Ramos (cell line): ENCODE data around the gene NMT1.

Experiments used
- in situ Hi-C: fragments of 300-500 bp; cut with MboI; formaldehyde crosslinking; loops from one replicate; pipeline ENCODE4 v1.14.3; 2022; ENCODE audit warnings: low sequenced_read_pairs; ENCODE audit not compliant: unreplicated experiment

NMT1 gene

GRCh38 chr17:45102856-45103255 lies 41.7 kb downstream of the NMT1 start:
- in situ Hi-C loops, result loop anchor here (10.0 kb wide), 1 partner anchor 328 kb away; no protein-coding TSS in a partner anchor

- in situ Hi-C loops, result loop anchor here (10.0 kb wide), 1 partner anchor 329 kb away; no protein-coding TSS in a partner anchor
These were observed 42.2 kb downstream of the NMT1 start for GRCh38 chr17:45103269-45103795.

DNA sequence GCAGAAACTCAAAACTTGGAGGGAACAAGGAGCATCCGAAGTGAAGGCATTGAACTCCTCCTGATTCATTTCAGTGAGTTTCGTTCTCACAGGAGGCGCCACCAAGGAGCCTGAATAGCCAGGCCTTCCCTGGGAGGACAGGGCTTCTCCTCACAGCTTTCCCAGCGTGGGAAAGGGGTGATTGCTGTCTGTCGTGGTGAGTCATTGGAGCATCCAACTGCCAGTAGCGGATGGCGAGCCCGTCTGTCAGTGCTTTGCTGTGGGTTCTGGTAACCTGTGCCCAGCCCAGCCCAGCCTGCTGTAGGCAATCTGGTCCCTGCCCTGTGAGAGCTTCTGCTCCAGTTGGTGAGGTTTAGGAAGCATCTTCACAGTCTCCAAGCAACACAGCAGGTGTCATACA lies 42.9 kb downstream of the NMT1 start:
- in situ Hi-C loops, result loop anchor here (10.0 kb wide), 1 partner anchor 329 kb away; no protein-coding TSS in a partner anchor

DNA sequence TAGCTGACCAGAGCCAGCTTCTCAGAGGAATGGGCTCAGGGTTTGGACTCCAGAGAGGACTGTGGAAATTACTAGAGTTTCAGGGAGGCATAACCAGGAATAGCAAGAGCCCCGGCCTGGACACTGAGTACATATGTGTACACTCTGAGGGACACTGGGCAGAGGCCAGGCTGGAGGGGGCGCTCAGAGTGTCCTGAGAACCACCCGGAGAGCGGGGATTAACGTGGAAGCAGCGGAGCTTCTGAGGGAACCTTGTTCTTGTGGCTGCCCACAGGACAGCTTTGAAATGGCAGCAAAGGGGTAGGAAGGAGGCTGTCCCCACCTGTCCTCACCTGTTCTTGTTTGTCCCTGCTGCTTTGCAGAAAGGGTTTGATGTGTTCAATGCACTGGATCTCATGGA lies 43.4 kb downstream of the NMT1 start:
- in situ Hi-C loops, result loop anchor here (10.0 kb wide), 1 partner anchor 330 kb away; no protein-coding TSS in a partner anchor

- in situ Hi-C loops, result loop anchor here (10.0 kb wide), 1 partner anchor 330 kb away; no protein-coding TSS in a partner anchor
These were observed 43.9 kb downstream of the NMT1 start for GRCh38 chr17:45104907-45105624.

- in situ Hi-C loops, result loop anchor here (10.0 kb wide), 1 partner anchor 331 kb away; no protein-coding TSS in a partner anchor
These were observed 45.0 kb downstream of the NMT1 start for GRCh38 chr17:45106096-45106495.

- in situ Hi-C loops, result loop anchor here (10.0 kb wide), 1 partner anchor 332 kb away; no protein-coding TSS in a partner anchor
These were observed 45.5 kb downstream of the NMT1 start for GRCh38 chr17:45106582-45106981.

- in situ Hi-C loops, result loop anchor here (10.0 kb wide), 1 partner anchor 333 kb away; no protein-coding TSS in a partner anchor
These were observed 46.3 kb downstream of the NMT1 start for GRCh38 chr17:45107293-45108010.

DNA sequence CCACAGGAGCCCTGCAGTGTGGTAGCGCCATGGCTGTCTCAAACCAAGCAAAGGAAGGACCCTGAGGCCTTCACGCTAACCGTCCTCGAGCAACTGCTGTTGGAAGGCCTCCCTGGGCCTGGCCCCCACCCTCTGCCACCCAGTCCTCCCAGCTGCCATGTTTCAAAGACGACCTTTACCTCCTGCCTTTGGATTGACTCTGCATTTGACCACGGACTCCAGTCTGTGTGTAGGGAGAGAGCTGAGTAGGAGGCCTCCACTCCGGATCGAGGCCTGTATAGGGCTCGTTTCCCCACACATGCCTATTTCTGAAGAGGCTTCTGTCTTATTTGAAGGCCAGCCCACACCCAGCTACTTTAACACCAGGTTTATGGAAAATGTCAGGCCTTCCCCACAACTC lies 46.9 kb downstream of the NMT1 start:
- in situ Hi-C loops, result loop anchor here (10.0 kb wide), 1 partner anchor 333 kb away; no protein-coding TSS in a partner anchor

GRCh38 chr17:45108595-45109521 lies 47.7 kb downstream of the NMT1 start:
- in situ Hi-C loops, result loop anchor here (10.0 kb wide), 1 partner anchor 334 kb away; no protein-coding TSS in a partner anchor

DNA sequence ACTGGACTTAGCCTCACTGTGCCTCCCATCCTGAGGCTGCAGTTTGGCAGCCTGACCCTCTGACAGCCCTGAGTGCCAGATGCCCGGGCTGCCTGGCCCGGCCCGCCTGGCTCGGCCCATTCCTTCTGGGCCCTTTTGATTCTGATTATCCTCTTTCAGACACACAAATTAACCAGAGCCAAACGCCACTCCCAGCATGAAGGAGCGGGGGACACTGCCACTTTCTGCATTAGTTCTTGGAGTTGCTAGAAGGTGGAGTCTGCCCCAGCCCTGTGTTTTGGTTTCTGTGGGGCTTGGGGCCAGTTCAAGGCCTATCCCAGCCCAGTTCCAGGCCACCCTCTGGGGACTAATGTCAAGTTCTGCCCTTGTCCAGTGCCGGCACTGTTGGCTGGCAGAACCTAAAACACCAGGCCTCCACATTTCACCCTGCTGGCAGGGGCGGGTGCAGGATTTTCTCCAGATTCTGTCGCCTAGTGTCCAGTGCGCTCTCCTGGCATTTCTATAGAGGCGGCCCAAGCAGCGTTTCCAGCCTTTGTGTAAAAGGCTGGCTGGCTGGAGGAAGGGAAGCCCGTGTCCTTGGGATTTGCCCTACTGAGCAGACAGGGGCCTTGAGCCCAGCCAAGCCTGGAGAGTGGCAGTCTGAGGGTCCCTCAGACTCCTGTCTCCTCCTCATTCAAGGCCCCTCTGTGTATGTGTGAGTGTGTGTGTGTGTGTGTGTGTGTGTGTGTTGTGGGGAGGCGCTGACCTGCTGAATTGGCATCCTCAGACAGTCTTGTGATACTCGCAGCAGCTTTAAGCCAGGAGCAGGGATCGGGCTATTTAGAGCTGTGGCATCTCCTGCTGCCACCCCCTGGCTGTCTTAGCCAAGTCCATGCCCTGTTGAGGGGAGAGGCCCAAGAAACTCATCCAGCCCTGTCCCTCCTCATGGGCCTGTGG lies 49.8 kb downstream of the NMT1 start:
- in situ Hi-C loops, result no loop called here

DNA sequence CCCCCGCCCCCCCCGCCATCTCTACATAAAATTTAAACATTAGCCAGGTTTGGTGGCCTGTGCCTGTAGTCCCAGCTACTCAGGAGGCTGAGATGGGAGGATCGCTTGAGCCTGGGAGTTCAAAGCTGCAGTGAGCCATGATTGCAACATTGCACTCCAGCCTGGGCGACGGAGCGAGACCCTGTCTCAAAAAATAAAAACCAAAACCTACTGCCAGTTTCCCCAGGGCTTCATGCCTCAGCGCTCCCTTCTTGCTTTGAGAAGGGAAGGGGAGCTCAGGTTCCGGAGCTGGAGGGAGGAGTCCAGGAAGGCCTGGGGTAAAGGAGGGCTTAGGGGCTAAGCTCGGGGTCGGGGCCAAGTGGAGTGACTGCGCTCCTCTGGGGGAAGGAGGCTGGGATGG lies 50.7 kb downstream of the NMT1 start:
- in situ Hi-C loops, result no loop called here

DNA sequence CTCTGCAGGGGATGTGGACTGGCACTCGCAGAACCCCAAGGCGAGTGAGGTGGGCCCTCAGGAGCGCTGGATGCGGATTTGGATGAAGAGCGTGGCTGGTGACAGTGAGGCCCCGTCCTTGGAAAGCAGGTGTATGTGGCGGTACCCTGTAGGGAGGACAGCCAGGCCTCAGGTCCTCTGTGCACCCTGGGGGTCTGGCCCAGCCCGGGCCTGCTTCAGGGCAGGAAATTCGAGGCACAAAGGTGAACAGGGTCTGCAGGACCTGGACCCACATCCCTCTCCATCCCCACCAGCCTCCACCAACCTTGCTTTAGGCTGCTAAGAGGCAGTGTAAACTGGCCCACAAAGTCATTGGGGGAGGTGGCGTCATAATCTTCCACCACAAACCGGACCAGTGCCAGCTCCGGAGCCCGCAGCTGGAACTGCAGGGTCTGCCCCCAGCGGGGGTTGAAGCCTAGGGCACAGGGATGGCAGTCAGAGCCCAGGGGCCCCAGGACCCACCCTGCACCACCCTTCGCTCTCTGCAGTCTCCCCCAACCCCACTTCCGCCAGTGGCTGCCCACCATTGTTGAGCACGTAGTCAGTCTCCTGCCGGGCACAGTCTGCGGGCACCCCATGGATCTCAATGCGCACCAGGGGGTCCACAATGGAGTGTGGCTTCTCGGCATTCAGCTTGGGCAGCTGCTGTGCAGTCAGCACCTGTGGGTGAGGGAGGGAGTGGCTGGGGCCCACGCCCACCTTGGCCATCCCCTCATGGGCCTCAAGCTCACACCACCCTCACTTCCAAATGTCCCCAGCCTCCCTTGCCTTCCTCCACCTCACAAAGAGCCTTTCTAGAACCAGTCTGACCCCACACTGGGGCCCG lies 51.7 kb downstream of the NMT1 start:
- in situ Hi-C loops, result no loop called here

GRCh38 chr17:45113424-45113754 lies 52.3 kb downstream of the NMT1 start:
- in situ Hi-C loops, result no loop called here

DNA sequence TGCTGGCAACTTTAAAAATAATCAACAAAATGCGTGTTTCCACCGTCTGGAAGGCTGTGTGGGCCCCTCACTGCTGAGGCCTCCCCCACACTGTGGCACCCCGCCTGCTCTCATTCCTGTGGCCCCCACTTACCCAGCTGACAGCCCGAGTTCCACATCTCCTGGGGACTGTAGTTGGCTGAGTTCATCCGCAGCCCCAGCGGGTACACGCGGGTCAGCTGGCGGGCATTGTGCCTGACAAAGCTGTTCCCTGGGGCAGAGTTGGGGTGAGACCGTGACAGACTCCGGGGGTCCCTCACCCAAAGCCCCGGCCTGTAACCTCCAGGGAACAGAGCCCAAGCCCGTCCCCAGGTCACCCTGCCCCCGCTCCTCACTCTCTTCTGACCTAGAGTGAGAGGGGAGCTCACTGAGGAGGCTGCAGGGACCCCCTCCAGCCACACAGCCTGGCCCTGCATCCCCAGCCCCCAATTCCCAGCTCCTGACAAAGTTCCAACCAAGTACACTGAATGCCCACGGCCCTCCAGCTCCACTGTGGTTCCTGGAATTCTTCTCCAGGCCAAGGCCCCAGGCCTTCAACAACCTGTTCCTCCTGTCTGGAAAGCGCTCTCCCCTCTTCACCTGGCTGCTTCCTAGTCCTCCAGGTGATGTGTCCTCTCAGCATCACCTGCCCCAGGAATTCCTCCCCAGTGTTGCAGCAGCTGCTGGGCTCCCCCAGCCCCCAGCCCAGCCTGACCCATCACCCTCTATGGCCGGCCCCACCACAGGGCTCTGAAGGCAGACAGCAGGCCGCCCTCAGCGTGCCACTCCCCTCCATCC lies 53.2 kb downstream of the NMT1 start:
- in situ Hi-C loops, result no loop called here

DNA sequence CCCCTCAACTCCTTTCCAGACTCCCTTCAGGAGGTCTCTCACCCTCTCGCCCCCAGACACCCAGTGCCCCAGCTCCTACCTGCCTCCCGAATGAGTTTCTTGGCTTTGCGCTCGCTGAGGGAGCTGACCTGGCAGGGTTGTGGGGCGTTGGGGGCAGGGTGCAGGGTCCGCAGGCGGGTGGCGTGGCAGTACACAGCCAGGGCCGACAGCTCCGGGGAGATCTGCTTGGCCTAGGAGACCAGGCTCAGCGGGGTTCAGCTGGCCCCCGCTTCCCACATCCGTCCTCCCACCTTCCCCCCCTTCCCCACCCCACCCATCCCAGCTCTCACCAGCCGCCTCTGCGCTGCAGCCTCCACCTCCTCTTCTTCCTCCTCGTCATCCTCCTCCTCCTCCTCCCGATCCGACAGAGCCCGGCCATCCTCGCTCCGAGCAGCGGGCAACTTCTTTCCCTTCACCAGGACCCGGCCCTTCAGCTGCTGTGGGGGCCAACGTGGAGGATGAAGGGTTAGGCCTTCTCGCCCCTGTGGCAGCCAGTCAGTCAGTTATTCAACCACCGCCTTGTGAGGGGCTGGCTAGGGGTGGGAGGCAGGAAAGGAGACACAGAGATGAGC lies 54.0 kb downstream of the NMT1 start:
- in situ Hi-C loops, result no loop called here

- in situ Hi-C loops, result no loop called here
These were observed 54.8 kb downstream of the NMT1 start for GRCh38 chr17:45115871-45116270.
